IMR-90 (cell line): ENCODE data around the gene SCYGR3. TPM values are rescaled to one million over a fixed set of nuclear protein-coding genes. Genes with fewer than 3 reads are reported as not detected.

Experiments used
- ATAC-seq: fragments of 200-7000 bp; cut with Tn5 transposase; 2 replicates; pipeline ENCODE4 v1.9.1; 2020; ENCODE audit warnings: low read depth, mild to moderate bottlenecking, moderate library complexity
- BruUV-seq: library from RNA; stranded (reverse); fragments of 400-500 nt; replicated peaks from 2 replicates; lab custom pipeline; 2021; lab: Mats Ljungman, UMichigan
- CTCF ChIA-PET: fragments of 300-600 bp; formaldehyde crosslinking; extraction: SDS; loops from one replicate; lab custom pipeline; 2021; ENCODE audit warnings: antibody characterized with exemption; lab: Yijun Ruan, JAX
- POLR2A ChIA-PET: fragments of 300-600 bp; sonication (Branson Sonifier 250); formaldehyde crosslinking; loops from one replicate; lab custom pipeline; 2022; ENCODE audit warnings: antibody characterized with exemption; ENCODE audit not compliant: unreplicated experiment; lab: Charles Lee
- DNase-seq: peaks from one replicate; pipeline ENCODE4 v3.0.0; 2013
- H2AFZ ChIP-seq: replicated peaks from 2 replicates; pipeline ENCODE3; 2013; ENCODE audit warnings: low read length, mild to moderate bottlenecking; ENCODE audit not compliant: poor library complexity
- H2AK5ac ChIP-seq: 2 replicates; pipeline ENCODE4 v1.6.1; 2013; ENCODE audit warnings: low read depth, low read length, inconsistent platforms
- H2AK9ac ChIP-seq: replicated peaks from 2 replicates; pipeline ENCODE3; 2013; ENCODE audit warnings: mild to moderate bottlenecking, low read depth, low read length, moderate library complexity; ENCODE audit not compliant: poor library complexity
- H2BK120ac ChIP-seq: 2 replicates; pipeline ENCODE4 v1.6.1; 2013; ENCODE audit warnings: low read depth, low read length, inconsistent platforms
- H2BK15ac ChIP-seq: 3 replicates; pipeline ENCODE4 v1.6.1; 2013; ENCODE audit warnings: low read depth, low read length, inconsistent platforms
- H2BK20ac ChIP-seq: 2 replicates; pipeline ENCODE4 v1.6.1; 2013; ENCODE audit warnings: low read depth, mild to moderate bottlenecking, inconsistent platforms, low read length, moderate library complexity
- H2BK5ac ChIP-seq: 2 replicates; pipeline ENCODE4 v1.6.1; 2013; ENCODE audit warnings: mild to moderate bottlenecking, low read depth, low read length, inconsistent platforms; ENCODE audit not compliant: poor library complexity, severe bottlenecking
- H3K14ac ChIP-seq: replicated peaks from 2 replicates; pipeline ENCODE4 v1.6.1; 2013; ENCODE audit warnings: low read depth, low read length, inconsistent platforms
- H3K18ac ChIP-seq: 2 replicates; pipeline ENCODE4 v1.6.1; 2013; ENCODE audit warnings: low read depth, low read length, control low read depth
- H3K23ac ChIP-seq: 2 replicates; pipeline ENCODE4 v1.6.1; 2013; ENCODE audit warnings: low read depth, low read length, inconsistent platforms
- H3K27ac ChIP-seq: 2 replicates; pipeline ENCODE4 v1.5.1; 2013; ENCODE audit warnings: mild to moderate bottlenecking, control low read depth, low read length; ENCODE audit not compliant: insufficient read depth
- H3K27me3 ChIP-seq: 2 replicates; pipeline ENCODE4 v1.6.1; 2013; ENCODE audit warnings: low read length; ENCODE audit not compliant: control insufficient read depth, insufficient read depth
- H3K36me3 ChIP-seq: 2 replicates; pipeline ENCODE4 v1.6.1; 2013; ENCODE audit warnings: low read length, mixed read lengths; ENCODE audit not compliant: control insufficient read depth, insufficient read depth
- H3K4ac ChIP-seq: 2 replicates; pipeline ENCODE4 v1.6.1; 2013; ENCODE audit warnings: low read depth, low read length, inconsistent platforms
- H3K4me1 ChIP-seq: 2 replicates; pipeline ENCODE4 v1.6.1; 2013; ENCODE audit warnings: low read length, mixed read lengths; ENCODE audit not compliant: control insufficient read depth, insufficient read depth
- H3K4me2 ChIP-seq: 2 replicates; pipeline ENCODE4 v1.6.1; 2013; ENCODE audit warnings: low read depth, mild to moderate bottlenecking, control low read depth, low read length, moderate library complexity
- H3K4me3 ChIP-seq: 2 replicates; pipeline ENCODE4 v1.5.1; 2013; ENCODE audit warnings: low read depth, mild to moderate bottlenecking, control low read depth, low read length, moderate library complexity; ENCODE audit not compliant: insufficient read depth
- H3K56ac ChIP-seq: 2 replicates; pipeline ENCODE4 v1.6.1; 2013; ENCODE audit warnings: low read length, inconsistent platforms; ENCODE audit not compliant: insufficient read depth; ENCODE audit errors: extremely low read depth
- H3K79me1 ChIP-seq, 2 experiments: 2 replicates each; pipeline ENCODE4 v1.6.1; 2013; ENCODE audit warnings: low read length in 2 of 2, inconsistent platforms in 1 of 2, low read depth in 1 of 2
- H3K9ac ChIP-seq: 2 replicates; pipeline ENCODE4 v1.6.1; 2013; ENCODE audit warnings: low read depth, low read length, control low read depth
- H3K9me1 ChIP-seq: 2 replicates; pipeline ENCODE4 v1.6.1; 2013; ENCODE audit warnings: low read length, inconsistent platforms; ENCODE audit not compliant: insufficient read depth
- H3K9me3 ChIP-seq: 2 replicates; pipeline ENCODE4 v1.6.1; 2013; ENCODE audit warnings: low read length; ENCODE audit not compliant: control insufficient read depth, insufficient read depth
- H4K20me1 ChIP-seq: 2 replicates; pipeline ENCODE4 v1.6.1; 2013; ENCODE audit warnings: low read length, inconsistent platforms; ENCODE audit not compliant: insufficient read depth
- H4K5ac ChIP-seq: 2 replicates; pipeline ENCODE4 v1.6.1; 2013; ENCODE audit warnings: mild to moderate bottlenecking, low read depth, low read length, control low read depth
- H4K8ac ChIP-seq, 2 experiments: 2 replicates each; pipeline ENCODE4 v1.6.1; 2013; ENCODE audit warnings: low read depth in 2 of 2, low read length in 2 of 2, control low read depth in 1 of 2, inconsistent platforms in 1 of 2
- H4K91ac ChIP-seq: 2 replicates; pipeline ENCODE4 v1.6.1; 2013; ENCODE audit warnings: low read depth, low read length, inconsistent platforms; ENCODE audit not compliant: insufficient read depth
- BHLHE40 ChIP-seq: fragments of 150-350 bp; IDR thresholded peaks from 2 replicates; pipeline ENCODE4 v1.6.1; 2016; ENCODE audit warnings: mild to moderate bottlenecking, low read depth, low read length
- CEBPB ChIP-seq: IDR thresholded peaks from 2 replicates; pipeline ENCODE4 v1.6.1; 2012; ENCODE audit warnings: low read depth, low read length, improper control_type of control experiment
- CHD1 ChIP-seq: IDR thresholded peaks from 2 replicates; pipeline ENCODE4 v1.6.1; 2012; ENCODE audit warnings: low read depth, low read length, improper control_type of control experiment
- FOS ChIP-seq: fragments of 150-350 bp; IDR thresholded peaks from 2 replicates; pipeline ENCODE4 v1.6.1; 2016; ENCODE audit warnings: low read depth, low read length
- MAFK ChIP-seq: IDR thresholded peaks from 2 replicates; pipeline ENCODE4 v1.6.1; 2012; ENCODE audit warnings: low read depth, low read length, improper control_type of control experiment
- MAZ ChIP-seq: IDR thresholded peaks from 2 replicates; pipeline ENCODE4 v1.6.1; 2012; ENCODE audit warnings: low read depth, mild to moderate bottlenecking, low read length, improper control_type of control experiment, moderate library complexity, borderline replicate concordance
- MXI1 ChIP-seq: IDR thresholded peaks from 2 replicates; pipeline ENCODE4 v1.6.1; 2012; ENCODE audit warnings: low read depth, mild to moderate bottlenecking, low read length, moderate library complexity, borderline replicate concordance
- NFE2L2 ChIP-seq: fragments of 150-350 bp; IDR thresholded peaks from 2 replicates; pipeline ENCODE4 v1.6.1; 2016; ENCODE audit warnings: low read depth, mild to moderate bottlenecking, low read length
- POLR2A ChIP-seq: IDR thresholded peaks from 2 replicates; pipeline ENCODE4 v1.6.1; 2012; ENCODE audit warnings: mild to moderate bottlenecking, low read depth, low read length
- RAD21 ChIP-seq: IDR thresholded peaks from 2 replicates; pipeline ENCODE4 v1.6.1; 2012; ENCODE audit warnings: low read length, improper control_type of control experiment
- RCOR1 ChIP-seq: IDR thresholded peaks from 2 replicates; pipeline ENCODE4 v1.6.1; 2012; ENCODE audit warnings: mild to moderate bottlenecking, low read length, improper control_type of control experiment; ENCODE audit not compliant: insufficient replicate concordance
- RFX5 ChIP-seq: IDR thresholded peaks from 2 replicates; pipeline ENCODE4 v1.8.0; 2012; ENCODE audit warnings: low read depth, mild to moderate bottlenecking, low read length, moderate library complexity
- SMC3 ChIP-seq: fragments of 150-350 bp; IDR thresholded peaks from 2 replicates; pipeline ENCODE4 v1.6.1; 2016; ENCODE audit warnings: low read depth, mild to moderate bottlenecking, antibody characterized with exemption, low read length, moderate library complexity
- WGBS, 2 experiments: methylation state at CpG; one replicate each; pipeline versions ENCODE4 v1.1.5 to v1.1.7; 2013; ENCODE audit warnings: missing lambda C conversion rate in 2 of 2; ENCODE audit not compliant: insufficient read length in 1 of 2; ENCODE audit errors: extremely low coverage in 2 of 2; 5-methylcytosine and 5-hydroxymethylcytosine counted together
- dilution Hi-C: fragments of 300-500 bp; cut with HindIII; formaldehyde crosslinking; loops from one replicate; pipeline ENCODE4 v1.14.3; 2018; ENCODE audit warnings: low sequenced_read_pairs; ENCODE audit not compliant: unreplicated experiment
- in situ Hi-C: fragments of 300-500 bp; cut with MboI; formaldehyde crosslinking; loops from 3 replicates; pipeline ENCODE4 v1.14.3; 2019; ENCODE audit warnings: low sequenced_read_pairs, inconsistent platforms, mixed read lengths
- intact Hi-C: fragments of 100-400 bp; cut with micrococcal nuclease; formaldehyde crosslinking; loops from 2 replicates; pipeline ENCODE4 v1.10.0; 2022
- polyA plus RNA-seq, 3 experiments: library from polyadenylated mRNA; depleted of rRNA; stranded (reverse); fragments of >200 nt; gene quantifications; 2 replicates each; pipeline ENCODE4 v1.2.3, GENCODE V29; 2012; ENCODE audit warnings: low replicate concordance in 1 of 3
- total RNA-seq: library from RNA; depleted of rRNA; stranded (reverse); fragments of >200 nt; gene quantifications from 2 replicates; pipeline ENCODE4 v1.2.3, GENCODE V29; 2012
- TF ChIP-seq, protein P1 (sequence below): fragments of 150-350 bp; IDR thresholded peaks from 2 replicates; pipeline ENCODE4 v1.6.1; 2016; ENCODE audit warnings: low read depth, mild to moderate bottlenecking, low read length, moderate library complexity, borderline replicate concordance
- TF ChIP-seq, protein P2 (sequence below): fragments of 150-350 bp; IDR thresholded peaks from 2 replicates; pipeline ENCODE4 v1.6.1; 2017; ENCODE audit warnings: mild to moderate bottlenecking, antibody characterized with exemption, low read length, low read depth
- TF ChIP-seq, protein P3 (sequence below): conservative IDR thresholded peaks from 2 replicates; pipeline ENCODE4 v1.5.1; 2012; ENCODE audit warnings: mild to moderate bottlenecking, low read depth, low read length, improper control_type of control experiment

The SCYGR3 gene
- total and polyA plus RNA-seq, 2 of the 4 experiments (the other 2 are of a cell fraction) = not detected

DNA sequence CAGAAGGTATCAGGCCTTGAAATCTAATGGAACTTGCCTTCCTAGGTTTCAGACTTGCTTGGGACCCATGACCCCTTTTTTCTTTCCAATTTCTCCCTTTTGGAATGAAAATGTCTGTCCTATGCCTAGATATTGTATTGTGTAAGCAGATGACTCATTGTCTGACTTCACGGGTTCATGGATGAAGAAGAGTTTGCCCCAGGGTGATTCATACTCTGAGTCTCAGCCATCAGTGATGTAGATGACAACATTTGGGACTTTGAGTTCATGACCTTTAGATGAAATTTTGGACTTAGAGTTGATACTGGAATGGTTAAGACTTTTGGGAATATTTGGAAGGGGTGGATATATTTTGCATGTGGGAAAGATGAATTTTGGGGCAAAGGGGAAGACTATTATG, 40.8 kb upstream of the SCYGR3 start:
- Histone ChIP-seq H2AK5ac (no peak overlapping the region), H3K4ac (no peak overlapping the region), H2BK15ac (no peak overlapping the region), H4K5ac (no peak overlapping the region), H3K4me1 (no peaks in the 10 kb centered on the region), H3K9me1 (no peaks in the 10 kb centered on the region), H3K79me1 (no peaks in the 10 kb centered on the region), H4K91ac (no peak overlapping the region), H3K23ac (no peak overlapping the region), H2BK120ac (no peak overlapping the region), H3K27me3 (no peaks in the 10 kb centered on the region), H3K27ac (no peak overlapping the region), H2BK5ac (no peak overlapping the region), H3K56ac (no peak overlapping the region), H3K14ac (no peak overlapping the region), H2AFZ (no peak overlapping the region), H3K9ac (no peak overlapping the region), H4K20me1 (no peaks in the 10 kb centered on the region), H3K4me2 (no peak overlapping the region), H2AK9ac (no peak overlapping the region), H2BK20ac (no peak overlapping the region; the same call in 1 of the 2 replicates), H3K18ac (no peak overlapping the region), H4K8ac (no peak overlapping the region), H3K36me3 (no peaks in the 10 kb centered on the region), H3K9me3 (no peaks in the 10 kb centered on the region), H3K4me3 (no peak overlapping the region)
- no CpG with 5 or more reads among the region's 1 CpG for WGBS, 2 experiments
- POLR2A ChIA-PET = no interaction called here
- in situ Hi-C loops (no loop called here), dilution Hi-C loops (no loop called here), intact Hi-C loops (loop anchor here (1.0 to 5.0 kb wide), 3 partner anchors 175 to 249 kb away; no protein-coding TSS in a partner anchor)
- DNase-seq = peak; percentile 91
- BruUV-seq = no TSS peak
- TF ChIP-seq SMC3 (no peak), NFE2L2 (no peak), FOS (peak; percentile 99), MXI1 (no peak), CEBPB (peak; percentile 91), MAFK (no peak), POLR2A (no peak), CHD1 (no peak), MAZ (no peak), RAD21 (no peak), RFX5 (no peak), BHLHE40 (peak; percentile 41; the same call in 1 of the 2 replicates), RCOR1 (no peak)
- TF ChIP-seq, protein P1, sequence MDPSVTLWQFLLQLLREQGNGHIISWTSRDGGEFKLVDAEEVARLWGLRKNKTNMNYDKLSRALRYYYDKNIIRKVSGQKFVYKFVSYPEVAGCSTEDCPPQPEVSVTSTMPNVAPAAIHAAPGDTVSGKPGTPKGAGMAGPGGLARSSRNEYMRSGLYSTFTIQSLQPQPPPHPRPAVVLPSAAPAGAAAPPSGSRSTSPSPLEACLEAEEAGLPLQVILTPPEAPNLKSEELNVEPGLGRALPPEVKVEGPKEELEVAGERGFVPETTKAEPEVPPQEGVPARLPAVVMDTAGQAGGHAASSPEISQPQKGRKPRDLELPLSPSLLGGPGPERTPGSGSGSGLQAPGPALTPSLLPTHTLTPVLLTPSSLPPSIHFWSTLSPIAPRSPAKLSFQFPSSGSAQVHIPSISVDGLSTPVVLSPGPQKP = no peak
- TF ChIP-seq, protein P2, sequence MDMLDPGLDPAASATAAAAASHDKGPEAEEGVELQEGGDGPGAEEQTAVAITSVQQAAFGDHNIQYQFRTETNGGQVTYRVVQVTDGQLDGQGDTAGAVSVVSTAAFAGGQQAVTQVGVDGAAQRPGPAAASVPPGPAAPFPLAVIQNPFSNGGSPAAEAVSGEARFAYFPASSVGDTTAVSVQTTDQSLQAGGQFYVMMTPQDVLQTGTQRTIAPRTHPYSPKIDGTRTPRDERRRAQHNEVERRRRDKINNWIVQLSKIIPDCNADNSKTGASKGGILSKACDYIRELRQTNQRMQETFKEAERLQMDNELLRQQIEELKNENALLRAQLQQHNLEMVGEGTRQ = no peak
- TF ChIP-seq, protein P3, sequence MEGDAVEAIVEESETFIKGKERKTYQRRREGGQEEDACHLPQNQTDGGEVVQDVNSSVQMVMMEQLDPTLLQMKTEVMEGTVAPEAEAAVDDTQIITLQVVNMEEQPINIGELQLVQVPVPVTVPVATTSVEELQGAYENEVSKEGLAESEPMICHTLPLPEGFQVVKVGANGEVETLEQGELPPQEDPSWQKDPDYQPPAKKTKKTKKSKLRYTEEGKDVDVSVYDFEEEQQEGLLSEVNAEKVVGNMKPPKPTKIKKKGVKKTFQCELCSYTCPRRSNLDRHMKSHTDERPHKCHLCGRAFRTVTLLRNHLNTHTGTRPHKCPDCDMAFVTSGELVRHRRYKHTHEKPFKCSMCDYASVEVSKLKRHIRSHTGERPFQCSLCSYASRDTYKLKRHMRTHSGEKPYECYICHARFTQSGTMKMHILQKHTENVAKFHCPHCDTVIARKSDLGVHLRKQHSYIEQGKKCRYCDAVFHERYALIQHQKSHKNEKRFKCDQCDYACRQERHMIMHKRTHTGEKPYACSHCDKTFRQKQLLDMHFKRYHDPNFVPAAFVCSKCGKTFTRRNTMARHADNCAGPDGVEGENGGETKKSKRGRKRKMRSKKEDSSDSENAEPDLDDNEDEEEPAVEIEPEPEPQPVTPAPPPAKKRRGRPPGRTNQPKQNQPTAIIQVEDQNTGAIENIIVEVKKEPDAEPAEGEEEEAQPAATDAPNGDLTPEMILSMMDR = no peak
- peak; percentile 81 for ATAC-seq
- CTCF ChIA-PET = no interaction called here
